Heart right ventricle (tissue), 16 donors: ENCODE results near the gene AIG1. TPM values are rescaled to one million over a fixed set of nuclear protein-coding genes. Genes with fewer than 3 reads are reported as not detected.
A peak's percentile ranks its signal among the peaks of the same experiment; 100 is the strongest.
"Not testable (repeated sequence)": the region's sequence is repeated elsewhere in the genome, so short reads cannot be mapped to it uniquely, and the experiment has no call there.

Source experiments
- ATAC-seq, 8 donors: fragments of 200-7000 bp; cut with Tn5 transposase; one replicate each; pipeline ENCODE4 v1.9.1; 2020; ENCODE audit warnings: mild to moderate bottlenecking in 8 of 8, moderate library complexity in 8 of 8, moderate number of reproducible peaks in 1 of 8
- DNase-seq, 2 donors: peaks; one replicate each; pipeline ENCODE4 v3.0.0-alpha.2; 2020
- H3K27ac ChIP-seq, 10 donors: fragments of 200-600 bp; sonication (generic) in 2 of 10; one replicate each; pipeline versions ENCODE4 v1.5.0 to v1.8.0; 2020 to 2022; ENCODE audit warnings: mild to moderate bottlenecking in 3 of 10
- H3K27me3 ChIP-seq, 7 donors: fragments of 200-600 bp; one replicate each; pipeline ENCODE4 v1.8.0; 2021 to 2022; ENCODE audit warnings: mild to moderate bottlenecking in 2 of 7
- H3K36me3 ChIP-seq, 9 donors: fragments of 200-600 bp; sonication (generic) in 1 of 9; one replicate each; pipeline versions ENCODE4 v1.5.0 to v1.8.0; 2020 to 2022; ENCODE audit warnings: mild to moderate bottlenecking in 2 of 9
- H3K4me1 ChIP-seq, 9 donors: fragments of 200-600 bp; sonication (generic) in 1 of 9; one replicate each; pipeline versions ENCODE4 v1.5.0 to v1.8.0; 2020 to 2022; ENCODE audit warnings: mild to moderate bottlenecking in 4 of 9
- H3K4me3 ChIP-seq, 10 donors: fragments of 200-600 bp; sonication (generic) in 2 of 10; one replicate each; pipeline versions ENCODE4 v1.5.0 to v1.8.0; 2020 to 2022; ENCODE audit warnings: mild to moderate bottlenecking in 7 of 10, moderate library complexity in 2 of 10
- H3K9me3 ChIP-seq, 11 donors: fragments of 200-600 bp in 10 of 11; sonication (generic) in 2 of 11; one replicate each; pipeline versions ENCODE4 v1.5.0 to v1.8.0; 2013 to 2022; ENCODE audit warnings: mild to moderate bottlenecking in 2 of 11, control low read depth in 1 of 11, moderate library complexity in 1 of 11
- CTCF ChIP-seq, 9 donors: fragments of 200-600 bp; sonication (generic) in 2 of 9; IDR thresholded peaks; one replicate each; pipeline versions ENCODE4 v1.5.0 to v1.8.0; 2021 to 2022; ENCODE audit warnings: antibody characterized with exemption in 9 of 9, mild to moderate bottlenecking in 5 of 9, moderate library complexity in 1 of 9
- WGBS, 2 donors: extraction: QIAGEN DNeasy Blood & Tissue Kit; methylation state at CpG; one replicate each; pipeline ENCODE4 v1.1.7; 2013; ENCODE audit warnings: inconsistent platforms in 1 of 2; 5-methylcytosine and 5-hydroxymethylcytosine counted together
- intact Hi-C, 10 donors: fragments of 100-400 bp; cut with DNase I; formaldehyde crosslinking; loops; one replicate each; pipeline versions ENCODE4 v1.11.1 to v1.14.2; 2022
- polyA plus RNA-seq, 2 donors: library from polyadenylated mRNA; stranded (reverse); fragments of 200-250 nt; gene quantifications; one replicate each; pipeline ENCODE4 v1.2.3, GENCODE V29; 2013
- total RNA-seq, 10 donors: library from RNA; stranded (reverse); fragmentation: NEBNext Ultra II Directional in 3 of 10; extraction: Animal tissue kit (Norgen Biotek cat#: 25700) in 3 of 10; gene quantifications; one replicate each; pipeline versions ENCODE4 v1.2.1 to v1.2.4, GENCODE V29; 2021 to 2023
- donor health status: Arrhythmogenic right ventricular cardiomyopathy.
- donor health status: ischemic (EF 13 %, LVEDD 7.1; RV severe dilation, severe dysfunction).
- donor health status: healthy with polysubstance abuse.
- donor health status: DM: no; HTN: yes; CAD: no.
- donor health status: DM: no; HTN: no; CAD: no.
- donor health status: ischemic (EF 25% LVEDD 6.9; RV normal size, moderate dysfunction).
- donor health status: ischemic (EF 25% LVEDD 5.7; RV mildly dilated, moderate dysfunction).
- donor health status: healthy.
- donor health status: DM: yes; HTN: yes; CAD: no.
- donor health status: Ischemic cardiomyopathy.
- donor health status: ischemic (EF 35%, LVEDD 5.7; RV mildly dilated, moderate dysfunction).
- donor health status: nonischemic (EF 11% LVEDD 7.7; RV severe dilation, severe dysfunction).
- donor health status: DM: yes; HTN: yes; CAD: no.
- donor health status: PGD.
- donor health status: ischemic (EF 29% LVEDD 5.4; RV normal size, mild dysfunction).
- donor health status: nonischemic (EF 23%, LVEDD 6.1; RV moderate dilation, normal function).

The AIG1 gene
- total and polyA plus RNA-seq, 12 donors: 17.4 to 83.2 (median 66.2) TPM

- Histone ChIP-seq H3K27me3 (no peaks in the 10 kb centered on the region), H3K27ac (no peak overlapping the region), H3K36me3 (no peaks in the 10 kb centered on the region), H3K9me3 (no peaks in the 10 kb centered on the region), H3K4me3 (no peak overlapping the region), H3K4me1 (peaks cover 0 to 11% (median 0%) of the 10 kb centered on the region in 9 donors)
- WGBS, 2 donors: 96 to 100% methylated on average over 1 of the region's 1 CpG
- intact Hi-C loops: no loop called here
- DNase-seq (no peak), ATAC-seq (no peak)
- TF ChIP-seq CTCF (IDR thresholded peaks at IDR 0.05): no peak
Observed at GRCh38 chr6:143243786-143244185, 183.1 kb downstream of the AIG1 start.

GRCh38 chr6:143245656-143246055 is 185.0 kb downstream of the AIG1 start:
- H3K27ac ChIP-seq: no peak overlapping the region

GRCh38 chr6:143246166-143246775 is 185.6 kb downstream of the AIG1 start:
- H3K27me3 ChIP-seq, H3K4me3 ChIP-seq, DNase-seq, intact Hi-C loops, H3K36me3 ChIP-seq, H3K27ac ChIP-seq, ATAC-seq, H3K9me3 ChIP-seq: not testable (repeated sequence)
- 90 to 96% methylated on average over 4 of the region's 4 CpGs for WGBS, 2 donors
- H3K4me1 ChIP-seq: peaks cover 0 to 11% (median 0%) of the 10 kb centered on the region in 9 donors

More at GRCh38 chr6:143245656-143246055, 185.0 kb downstream of the AIG1 start:
- ATAC-seq: no peak
- TF ChIP-seq CTCF (IDR thresholded peaks at IDR 0.05): no peak
- Histone ChIP-seq H3K36me3 (no peaks in the 10 kb centered on the region), H3K4me3 (no peak overlapping the region), H3K4me1 (peaks cover 0 to 11% (median 0%) of the 10 kb centered on the region in 9 donors), H3K9me3 (peaks cover 0 to 3% (median 0%) of the 10 kb centered on the region in 11 donors), H3K27me3 (no peaks in the 10 kb centered on the region)
- WGBS, 2 donors: 92 to 94% methylated on average over 6 of the region's 6 CpGs
- intact Hi-C loops: no loop called here
- no peak for DNase-seq

- peak in 1 of 8 donors; percentile 41 for ATAC-seq
- Histone ChIP-seq H3K4me3 (no peak overlapping the region), H3K4me1 (peaks cover 0 to 11% (median 0%) of the 10 kb centered on the region in 9 donors), H3K9me3 (peaks cover 0 to 5% (median 0%) of the 10 kb centered on the region in 11 donors), H3K27me3 (no peaks in the 10 kb centered on the region), H3K36me3 (no peaks in the 10 kb centered on the region), H3K27ac (no peak overlapping the region)
- 48 to 58% methylated on average over 3 of the region's 3 CpGs for WGBS, 2 donors
- intact Hi-C loops: no loop called here
- TF ChIP-seq CTCF (IDR thresholded peaks at IDR 0.05): no peak
- DNase-seq: no peak
Observed at GRCh38 chr6:143247586-143247985, 186.9 kb downstream of the AIG1 start.

- 88 to 92% methylated on average over 4 of the region's 4 CpGs for WGBS, 2 donors
- H3K4me3 ChIP-seq: no peak overlapping the region
- intact Hi-C loops: no loop called here
- ATAC-seq (no peak), DNase-seq (no peak)
- H3K9me3 ChIP-seq: peaks cover 0 to 5% (median 0%) of the 10 kb centered on the region in 11 donors
- no peak for TF ChIP-seq CTCF (IDR thresholded peaks at IDR 0.05)
- no peaks in the 10 kb centered on the region for H3K27me3 ChIP-seq
- H3K4me1 ChIP-seq: peaks cover 0 to 11% (median 0%) of the 10 kb centered on the region in 9 donors
- H3K27ac ChIP-seq: no peak overlapping the region
- H3K36me3 ChIP-seq: no peaks in the 10 kb centered on the region
Observed at GRCh38 chr6:143248359-143248758, 187.7 kb downstream of the AIG1 start.
